HEK293 (cell line): ENCODE measurements around the gene NDST1.

ENCODE experiments used
- CTCF ChIA-PET: fragments of 350-600 bp; formaldehyde crosslinking; extraction: SDS; loops from one replicate; lab custom pipeline; 2021; ENCODE audit warnings: antibody characterized with exemption; lab: Yijun Ruan, JAX
- POLR2A ChIA-PET: fragments of 300-600 bp; formaldehyde crosslinking; extraction: SDS; loops from one replicate; lab custom pipeline; 2020; ENCODE audit warnings: antibody characterized with exemption, inconsistent platforms; lab: Yijun Ruan, JAX
- H3K27ac ChIP-seq: fragments of 200-500 bp; sonication (Bioruptor generic); 2 replicates; pipeline ENCODE4 v1.5.1; 2014; ENCODE audit warnings: low read depth, low read length, control low read depth, inconsistent platforms; ENCODE audit errors: extremely low read depth
- H3K36me3 ChIP-seq, 2 experiments: fragments of 200-500 bp in 1 of 2; sonication (Bioruptor generic) in 1 of 2; 1 replicate in 1 of 2; 2 replicates in 1 of 2; pipeline ENCODE4 v1.5.1; 2014 to 2017; ENCODE audit warnings: inconsistent platforms in 2 of 2, low read length in 2 of 2; ENCODE audit not compliant: control insufficient read depth in 2 of 2, insufficient read depth in 1 of 2
- H3K4me1 ChIP-seq: fragments of 200-500 bp; sonication (Bioruptor generic); 2 replicates; pipeline ENCODE4 v1.5.1; 2014; ENCODE audit warnings: mild to moderate bottlenecking, low read length, inconsistent platforms; ENCODE audit not compliant: control insufficient read depth, insufficient read depth
- H3K4me3 ChIP-seq: 2 replicates; pipeline ENCODE4 v1.5.1; 2011; ENCODE audit warnings: low read depth, mild to moderate bottlenecking, control low read depth, low read length, moderate library complexity
- H3K9me3 ChIP-seq: fragments of 200-500 bp; sonication (Bioruptor generic); 2 replicates; pipeline ENCODE4 v1.5.1; 2014; ENCODE audit warnings: low read depth, low read length, inconsistent platforms; ENCODE audit not compliant: control insufficient read depth, insufficient read depth
- BCL11B ChIP-seq: fragments of 450-650 bp; formaldehyde crosslinking; IDR thresholded peaks from 2 replicates; pipeline ENCODE4 v1.5.1; 2016; ENCODE audit warnings: low read depth, missing biosample characterization, missing genetic modification characterization
- GLI4 ChIP-seq: fragments of 450-650 bp; formaldehyde crosslinking; IDR thresholded peaks from 2 replicates; pipeline ENCODE4 v1.5.1; 2016; ENCODE audit warnings: missing biosample characterization, missing genetic modification characterization
- KLF10 ChIP-seq: fragments of 450-650 bp; IDR thresholded peaks from 2 replicates; pipeline ENCODE4 v1.5.1; 2018; ENCODE audit warnings: missing biosample characterization, mild to moderate bottlenecking, missing genetic modification characterization
- SCRT1 ChIP-seq: fragments of 450-650 bp; formaldehyde crosslinking; IDR thresholded peaks from 2 replicates; pipeline ENCODE4 v1.5.1; 2016; ENCODE audit warnings: missing biosample characterization, missing genetic modification characterization, borderline replicate concordance
- YY1 ChIP-seq: fragments of 450-650 bp; formaldehyde crosslinking; IDR thresholded peaks from 2 replicates; pipeline ENCODE4 v1.5.1; 2018; ENCODE audit warnings: missing biosample characterization, missing genetic modification characterization
- ZBTB1 ChIP-seq: fragments of 450-650 bp; formaldehyde crosslinking; IDR thresholded peaks from 2 replicates; pipeline ENCODE4 v1.5.1; 2016; ENCODE audit warnings: missing biosample characterization, missing genetic modification characterization
- ZNF138 ChIP-seq: fragments of 450-650 bp; formaldehyde crosslinking; IDR thresholded peaks from 2 replicates; pipeline ENCODE4 v1.5.1; 2016; ENCODE audit warnings: missing biosample characterization, missing genetic modification characterization, borderline replicate concordance
- ZNF169 ChIP-seq: fragments of 450-650 bp; formaldehyde crosslinking; IDR thresholded peaks from 2 replicates; pipeline ENCODE4 v1.5.1; 2016; ENCODE audit warnings: missing biosample characterization, missing genetic modification characterization
- ZNF175 ChIP-seq: fragments of 450-650 bp; formaldehyde crosslinking; IDR thresholded peaks from 2 replicates; pipeline ENCODE4 v1.5.1; 2016; ENCODE audit warnings: missing biosample characterization, missing genetic modification characterization
- ZNF214 ChIP-seq: fragments of 450-650 bp; formaldehyde crosslinking; IDR thresholded peaks from 2 replicates; pipeline ENCODE4 v1.5.1; 2017; ENCODE audit warnings: missing biosample characterization, mild to moderate bottlenecking, missing genetic modification characterization, borderline replicate concordance
- ZNF473 ChIP-seq: fragments of 450-650 bp; formaldehyde crosslinking; IDR thresholded peaks from 2 replicates; pipeline ENCODE4 v1.5.1; 2017; ENCODE audit warnings: missing biosample characterization, missing genetic modification characterization
- ZNF513 ChIP-seq: fragments of 450-650 bp; IDR thresholded peaks from 2 replicates; pipeline ENCODE4 v1.5.1; 2018; ENCODE audit warnings: missing biosample characterization, missing genetic modification characterization
- ZNF529 ChIP-seq: fragments of 450-650 bp; formaldehyde crosslinking; IDR thresholded peaks from 2 replicates; pipeline ENCODE4 v1.5.1; 2017; ENCODE audit warnings: missing genetic modification characterization, missing biosample characterization; ENCODE audit not compliant: insufficient replicate concordance
- ZNF544 ChIP-seq: fragments of 450-650 bp; formaldehyde crosslinking; IDR thresholded peaks from 2 replicates; pipeline ENCODE4 v1.5.0; 2017; ENCODE audit warnings: missing biosample characterization, missing genetic modification characterization
- ZNF549 ChIP-seq: fragments of 450-650 bp; IDR thresholded peaks from 2 replicates; pipeline ENCODE4 v1.5.1; 2018; ENCODE audit warnings: missing biosample characterization, missing genetic modification characterization, mild to moderate bottlenecking, inconsistent platforms, moderate library complexity
- ZNF555 ChIP-seq: fragments of 450-650 bp; formaldehyde crosslinking; conservative IDR thresholded peaks from 2 replicates; pipeline ENCODE4 v1.5.1; 2017; ENCODE audit warnings: missing biosample characterization, mild to moderate bottlenecking, missing genetic modification characterization, inconsistent platforms
- ZNF561 ChIP-seq: fragments of 450-650 bp; IDR thresholded peaks from 2 replicates; pipeline ENCODE4 v1.5.1; 2018; ENCODE audit warnings: missing biosample characterization, missing genetic modification characterization, borderline replicate concordance
- ZNF580 ChIP-seq: fragments of 450-650 bp; formaldehyde crosslinking; IDR thresholded peaks from 2 replicates; pipeline ENCODE4 v1.5.1; 2016; ENCODE audit warnings: missing biosample characterization, missing genetic modification characterization
- ZNF621 ChIP-seq: fragments of 450-650 bp; formaldehyde crosslinking; IDR thresholded peaks from 2 replicates; pipeline ENCODE4 v1.5.1; 2017; ENCODE audit warnings: missing biosample characterization, missing genetic modification characterization
- ZNF645 ChIP-seq: fragments of 450-650 bp; formaldehyde crosslinking; IDR thresholded peaks from 2 replicates; pipeline ENCODE4; 2016; ENCODE audit warnings: missing biosample characterization, missing genetic modification characterization
- ZNF660 ChIP-seq: fragments of 450-650 bp; IDR thresholded peaks from 2 replicates; pipeline ENCODE4 v1.5.1; 2018; ENCODE audit warnings: missing biosample characterization, mild to moderate bottlenecking, missing genetic modification characterization
- ZNF707 ChIP-seq: fragments of 450-650 bp; formaldehyde crosslinking; IDR thresholded peaks from 2 replicates; pipeline ENCODE4 v1.5.1; 2016; ENCODE audit warnings: missing biosample characterization, missing genetic modification characterization
- ZNF776 ChIP-seq: fragments of 450-650 bp; formaldehyde crosslinking; IDR thresholded peaks from 2 replicates; pipeline ENCODE4 v1.5.0; 2017; ENCODE audit warnings: missing biosample characterization, missing genetic modification characterization, borderline replicate concordance
- ZNF791 ChIP-seq: fragments of 450-650 bp; formaldehyde crosslinking; IDR thresholded peaks from 2 replicates; pipeline ENCODE4 v1.5.1; 2016; ENCODE audit warnings: missing biosample characterization, missing genetic modification characterization
- ZNF830 ChIP-seq: fragments of 450-650 bp; IDR thresholded peaks from 2 replicates; pipeline ENCODE4 v1.5.0; 2018; ENCODE audit warnings: missing biosample characterization, missing genetic modification characterization, low read depth, mild to moderate bottlenecking, moderate library complexity
- ZSCAN23 ChIP-seq: fragments of 450-650 bp; formaldehyde crosslinking; IDR thresholded peaks from 2 replicates; pipeline ENCODE4 v1.5.1; 2016; ENCODE audit warnings: missing biosample characterization, missing genetic modification characterization

NDST1 gene

GRCh38 chr5:150545246-150545645 is 37.3 kb downstream of the NDST1 start:
- Histone ChIP-seq H3K4me1 (no peaks in the 10 kb centered on the region), H3K4me3 (no peak overlapping the region), H3K27ac (no peak overlapping the region), H3K9me3 (no peaks in the 10 kb centered on the region), H3K36me3 (peaks cover 12 to 83% of the 10 kb centered on the region in 2 experiments)
- CTCF ChIA-PET, result interaction anchor here (0.6 to 3.4 kb wide), 28 partner anchors 9 to 752 kb away, joined by 3 to 32 read pairs (median 5); no protein-coding TSS in a partner anchor
- TF ChIP-seq ZNF555 (tag by site-specific recombination) (no peak), ZNF660 (no peak), ZNF645 (no peak), ZNF791 (tag by site-specific recombination) (no peak), ZNF830 (no peak), ZNF169 (no peak), YY1 (tag by site-specific recombination) (no peak), BCL11B (tag by site-specific recombination) (no peak), ZNF473 (tag by site-specific recombination) (no peak), ZSCAN23 (tag by site-specific recombination) (no peak), ZNF214 (tag by site-specific recombination) (no peak), ZBTB1 (tag by site-specific recombination) (no peak)
- POLR2A ChIA-PET, result interaction anchor here (0.6 to 1.0 kb wide), 3 partner anchors 57 to 121 kb away, joined by 3 to 9 read pairs (median 4); partner anchors contain the start of gene RPS14

GRCh38 chr5:150548123-150548522 is 40.2 kb downstream of the NDST1 start:
- Histone ChIP-seq H3K27ac (no peak overlapping the region), H3K4me3 (no peak overlapping the region), H3K36me3 (peaks cover 15 to 76% of the 10 kb centered on the region in 2 experiments; a peak in 2 of 3 replicates), H3K9me3 (no peaks in the 10 kb centered on the region), H3K4me1 (no peaks in the 10 kb centered on the region)
- POLR2A ChIA-PET, result no interaction called here
- CTCF ChIA-PET, result interaction anchor here (4.8 kb wide), 1 partner anchor 12 kb away, joined by 20 read pairs; no protein-coding TSS in a partner anchor
- TF ChIP-seq ZNF513 (tag by site-specific recombination) (no peak), ZNF175 (tag by site-specific recombination) (no peak), ZNF791 (tag by site-specific recombination) (no peak), GLI4 (tag by site-specific recombination) (no peak), ZNF561 (tag by site-specific recombination) (no peak), ZNF529 (tag by site-specific recombination) (no peak), KLF10 (no peak), ZNF544 (tag by site-specific recombination) (no peak), ZNF707 (tag by site-specific recombination) (no peak), ZNF621 (tag by site-specific recombination) (no peak), ZNF580 (no peak), ZNF549 (tag by site-specific recombination) (no peak), SCRT1 (tag by site-specific recombination) (no peak), ZNF138 (tag by site-specific recombination) (no peak), ZNF776 (tag by site-specific recombination) (no peak)
